HG03139 (cell line): ENCODE results near the gene MUS81.

ENCODE experiments used
- ATAC-seq: cut with Tn5 transposase; IDR thresholded peaks from one replicate; pipeline ENCODE4 v1.9.1; 2021; ENCODE audit not compliant: unreplicated experiment

The MUS81 gene

DNA sequence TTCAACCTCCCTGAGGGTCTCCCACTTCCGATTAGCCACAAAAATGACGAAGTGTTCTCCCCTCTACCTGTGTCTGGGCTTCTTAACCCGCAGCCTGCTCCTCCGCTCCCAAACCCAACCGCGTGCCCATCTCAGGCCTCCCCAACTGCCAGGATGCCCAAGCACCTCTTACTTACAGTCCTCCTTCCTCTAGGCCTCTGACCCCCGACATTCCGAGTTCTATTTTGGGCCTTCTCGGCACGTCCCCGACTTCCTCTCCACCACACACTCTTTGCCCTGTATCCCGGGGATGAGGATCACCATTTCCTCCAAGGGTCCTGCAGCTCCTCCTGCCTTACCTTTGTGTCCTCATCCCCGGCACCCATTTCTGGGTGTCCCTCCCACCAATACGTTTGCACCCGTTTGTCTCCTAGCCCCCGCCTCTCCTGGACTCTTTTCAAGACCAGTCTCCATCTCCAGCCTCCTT, 388 bp upstream of the MUS81 start:
- no peak for ATAC-seq

- ATAC-seq, result no peak
These were observed 902 bp downstream of the MUS81 start for GRCh38 chr11:65861165-65861505.

DNA sequence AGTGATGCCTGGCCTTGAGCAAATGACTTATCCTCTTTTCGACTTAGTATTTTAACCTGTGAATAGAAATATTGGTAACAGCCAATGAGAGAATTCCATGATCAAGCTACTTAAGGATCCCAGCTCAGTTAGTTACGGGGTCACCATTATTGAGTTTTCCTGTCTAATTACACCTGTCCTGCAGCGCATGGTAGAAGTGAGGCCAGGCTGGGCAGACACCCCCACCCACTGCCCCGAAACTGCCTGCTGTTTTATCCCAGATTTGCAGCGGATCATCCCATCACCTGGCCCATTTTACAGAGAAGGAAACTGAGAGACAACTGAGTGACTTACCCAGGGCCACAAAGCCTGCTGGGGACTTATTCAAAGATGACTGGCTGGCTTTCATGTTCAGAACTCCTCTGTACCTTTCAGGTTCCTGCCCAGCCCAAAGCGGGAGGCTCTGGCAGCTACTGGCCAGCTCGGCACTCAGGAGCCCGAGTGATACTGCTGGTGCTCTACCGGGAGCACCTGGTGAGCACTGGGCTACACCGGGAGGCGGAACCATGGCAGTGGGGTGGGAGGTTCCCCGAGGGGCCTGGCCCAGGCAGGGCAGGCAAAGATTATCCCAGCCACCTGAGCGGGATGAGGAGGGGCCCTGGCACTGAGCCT, 1.4 kb downstream of the MUS81 start:
- ATAC-seq, result no peak

DNA sequence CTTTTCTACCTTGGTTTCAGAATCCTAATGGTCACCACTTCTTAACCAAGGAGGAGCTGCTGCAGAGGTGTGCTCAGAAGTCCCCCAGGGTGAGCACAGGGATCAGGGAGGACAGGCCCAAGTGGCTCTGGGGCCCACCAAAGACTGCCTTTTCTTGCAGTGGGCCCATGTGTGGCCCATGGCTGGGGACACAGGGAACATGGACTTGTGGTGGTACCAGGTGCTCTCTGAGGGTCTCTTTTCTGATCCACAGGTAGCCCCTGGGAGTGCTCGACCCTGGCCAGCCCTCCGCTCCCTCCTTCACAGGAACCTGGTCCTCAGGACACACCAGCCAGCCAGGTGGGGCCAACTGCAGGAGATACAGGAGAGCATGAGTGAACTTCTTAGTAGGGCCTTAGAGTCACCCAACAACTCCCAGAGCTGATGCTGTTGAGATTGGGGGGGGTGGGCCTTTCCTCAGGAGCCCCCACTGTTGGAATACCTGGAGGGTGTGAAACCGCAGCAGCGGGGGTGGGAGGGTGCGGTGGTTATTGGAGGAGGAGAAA, 2.0 kb downstream of the MUS81 start:
- no peak for ATAC-seq

GRCh38 chr11:65862941-65863888, 3.0 kb downstream of the MUS81 start:
- ATAC-seq, result no peak

GRCh38 chr11:65863889-65864705, 3.9 kb downstream of the MUS81 start:
- no peak for ATAC-seq

DNA sequence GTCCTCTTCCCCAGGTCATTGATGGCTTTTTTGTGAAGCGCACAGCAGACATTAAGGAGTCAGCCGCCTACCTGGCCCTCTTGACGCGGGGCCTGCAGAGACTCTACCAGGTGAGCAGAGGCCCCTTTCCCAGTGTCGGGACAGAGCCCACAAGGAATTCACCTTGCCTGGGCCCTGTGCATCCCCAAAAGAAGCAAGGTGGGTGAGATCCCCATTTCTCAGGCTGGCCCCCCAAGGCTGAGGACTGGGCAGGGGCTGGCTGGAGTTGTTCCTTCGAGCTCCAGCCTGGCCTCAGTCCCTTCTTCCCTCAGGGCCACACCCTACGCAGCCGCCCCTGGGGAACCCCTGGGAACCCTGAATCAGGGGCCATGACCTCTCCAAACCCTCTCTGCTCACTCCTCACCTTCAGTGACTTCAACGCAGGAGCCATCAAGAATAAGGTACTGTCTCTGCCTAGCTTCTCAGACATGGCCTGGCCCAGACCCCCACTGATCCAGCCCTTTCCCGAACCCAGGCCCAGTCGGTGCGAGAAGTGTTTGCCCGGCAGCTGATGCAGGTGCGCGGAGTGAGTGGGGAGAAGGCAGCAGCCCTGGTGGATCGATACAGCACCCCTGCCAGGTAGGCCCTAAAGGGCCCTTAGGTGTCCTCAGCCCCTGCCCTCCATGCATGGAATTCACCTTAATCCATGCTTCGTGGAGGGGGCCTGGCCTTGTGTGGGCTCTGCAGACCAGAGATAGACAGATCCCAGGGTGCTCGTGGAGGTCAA, 4.7 kb downstream of the MUS81 start:
- ATAC-seq, result no peak

GRCh38 chr11:65865550-65866172, 5.4 kb downstream of the MUS81 start:
- ATAC-seq, result no peak

DNA sequence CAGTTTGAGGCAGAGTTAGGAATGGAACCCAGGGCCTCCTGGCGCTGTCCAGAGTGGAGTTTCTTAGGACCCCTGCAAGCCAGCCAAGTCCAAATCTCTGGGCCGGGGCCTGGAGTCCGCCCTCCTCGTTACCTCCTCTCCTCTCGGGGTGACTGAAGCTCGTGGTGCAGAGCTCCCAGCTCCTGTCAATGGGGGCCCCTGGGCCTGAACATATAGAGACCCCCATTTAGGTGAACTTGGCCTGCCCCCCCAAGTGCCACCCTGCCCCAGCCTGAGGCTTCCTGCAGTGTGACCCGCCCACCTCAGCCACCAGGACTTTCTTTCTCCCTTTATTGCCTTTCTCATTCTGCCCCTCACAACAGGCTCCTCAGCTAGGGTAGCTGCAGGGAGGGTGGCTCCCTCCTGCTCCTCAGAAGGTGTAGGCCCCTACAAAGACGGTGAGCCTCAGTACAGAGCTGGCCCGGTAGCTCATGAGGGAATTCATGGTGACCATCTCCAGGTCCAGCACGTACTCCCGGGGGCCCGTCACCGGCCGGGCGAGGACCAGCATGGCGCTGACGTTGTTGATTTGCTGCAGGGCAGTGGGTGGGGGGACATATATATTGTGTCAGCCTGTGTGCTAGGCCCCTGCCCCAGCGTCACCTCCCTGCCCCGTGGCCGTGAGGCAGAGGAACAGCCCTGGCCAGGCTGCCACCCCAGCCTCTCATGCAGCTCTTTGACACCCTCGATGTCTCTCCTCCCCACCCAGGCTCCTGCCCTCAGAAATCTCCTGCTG, 6.5 kb downstream of the MUS81 start:
- no peak for ATAC-seq

DNA sequence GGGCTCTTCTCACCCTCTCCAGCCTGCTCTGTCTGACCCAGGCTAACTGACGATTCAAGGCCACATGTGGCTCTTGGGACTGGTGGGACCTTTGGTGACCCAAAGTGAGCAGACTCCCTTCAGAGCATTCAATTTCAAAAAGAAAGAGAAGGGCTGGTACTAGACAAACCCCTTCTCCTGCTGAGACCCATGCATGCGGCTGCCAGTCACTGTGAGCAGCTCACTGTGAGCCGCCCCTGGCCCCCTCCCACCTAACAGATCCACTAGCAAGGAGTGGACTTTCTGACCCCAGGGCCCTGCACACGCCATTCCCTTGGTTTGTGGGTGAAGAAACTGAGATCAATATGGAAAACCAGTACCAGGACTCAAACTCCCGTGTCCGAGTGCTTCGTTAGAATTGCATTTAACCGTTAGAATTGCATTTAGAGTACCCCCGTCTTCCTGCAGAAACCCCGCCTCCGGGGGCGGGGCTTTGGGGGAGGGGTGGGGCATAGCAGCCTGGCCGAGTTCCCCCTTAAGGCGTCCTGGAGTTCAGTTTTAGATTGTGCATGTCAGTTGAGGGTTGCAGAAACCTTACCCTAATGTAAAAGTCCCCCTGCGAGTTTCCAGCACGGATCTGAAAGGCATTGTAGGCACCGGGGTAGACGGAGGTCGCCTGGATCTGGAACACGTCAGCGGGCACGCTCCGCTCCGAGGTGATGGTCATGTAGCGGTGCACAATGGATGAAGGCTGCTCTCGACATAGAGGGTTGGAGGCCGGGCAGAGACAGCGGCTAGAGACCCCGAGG, 7.2 kb downstream of the MUS81 start:
- ATAC-seq, result no peak

GRCh38 chr11:65868076-65868667, 7.9 kb downstream of the MUS81 start:
- no peak for ATAC-seq

DNA sequence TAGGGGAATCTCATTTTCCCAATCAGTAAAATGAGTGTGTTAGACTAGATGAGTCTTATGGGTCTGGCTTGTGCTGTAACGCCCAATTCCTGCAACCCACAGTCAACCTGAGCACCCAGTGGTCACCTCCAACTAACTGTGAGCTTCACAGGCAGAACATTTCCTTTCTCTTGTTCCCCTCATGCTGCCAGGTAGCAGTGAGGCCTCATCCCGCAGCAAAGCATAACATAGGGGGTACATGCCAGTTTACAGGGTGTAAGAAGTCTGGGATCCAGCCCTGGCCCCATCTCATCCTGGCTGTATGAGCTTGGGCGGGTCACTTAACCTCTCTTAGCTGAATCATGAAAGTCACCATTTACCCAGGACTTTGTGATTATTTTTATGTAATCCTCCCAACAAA, 8.7 kb downstream of the MUS81 start:
- no peak for ATAC-seq

DNA sequence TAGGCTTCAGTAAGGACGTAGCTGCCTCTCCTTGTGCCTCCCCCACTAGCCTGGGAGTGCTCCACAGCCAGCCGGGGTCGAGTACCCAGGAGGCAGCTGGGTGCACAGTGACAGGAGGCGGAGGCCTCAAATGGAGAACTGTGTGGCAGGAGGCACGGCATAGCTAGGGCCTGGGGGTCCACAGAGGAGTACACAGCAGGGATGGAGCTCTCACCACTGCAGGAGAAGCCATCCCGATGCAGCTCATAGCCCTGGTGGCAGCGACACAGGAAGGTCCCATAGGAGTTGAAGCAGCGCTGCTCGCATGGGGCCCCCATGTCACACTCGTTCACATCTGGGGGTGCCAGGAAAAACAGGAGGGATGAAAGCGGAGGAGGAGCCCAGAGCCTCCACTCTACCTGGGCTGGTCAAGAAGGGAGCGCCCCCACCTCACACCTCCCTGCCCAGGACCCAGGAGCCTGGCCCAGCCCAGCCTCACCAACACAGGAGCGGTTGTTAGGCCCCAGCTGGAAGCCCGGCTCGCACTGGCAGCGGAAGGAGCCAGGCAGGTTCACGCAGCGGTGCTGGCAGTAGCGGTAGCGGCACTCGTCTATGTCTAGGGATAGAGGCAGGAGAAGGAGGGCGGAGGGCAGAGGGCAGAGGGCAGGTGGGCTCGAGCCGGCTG, 9.5 kb downstream of the MUS81 start:
- no peak for ATAC-seq

GRCh38 chr11:65870307-65870658, 10.1 kb downstream of the MUS81 start:
- ATAC-seq, result no peak

DNA sequence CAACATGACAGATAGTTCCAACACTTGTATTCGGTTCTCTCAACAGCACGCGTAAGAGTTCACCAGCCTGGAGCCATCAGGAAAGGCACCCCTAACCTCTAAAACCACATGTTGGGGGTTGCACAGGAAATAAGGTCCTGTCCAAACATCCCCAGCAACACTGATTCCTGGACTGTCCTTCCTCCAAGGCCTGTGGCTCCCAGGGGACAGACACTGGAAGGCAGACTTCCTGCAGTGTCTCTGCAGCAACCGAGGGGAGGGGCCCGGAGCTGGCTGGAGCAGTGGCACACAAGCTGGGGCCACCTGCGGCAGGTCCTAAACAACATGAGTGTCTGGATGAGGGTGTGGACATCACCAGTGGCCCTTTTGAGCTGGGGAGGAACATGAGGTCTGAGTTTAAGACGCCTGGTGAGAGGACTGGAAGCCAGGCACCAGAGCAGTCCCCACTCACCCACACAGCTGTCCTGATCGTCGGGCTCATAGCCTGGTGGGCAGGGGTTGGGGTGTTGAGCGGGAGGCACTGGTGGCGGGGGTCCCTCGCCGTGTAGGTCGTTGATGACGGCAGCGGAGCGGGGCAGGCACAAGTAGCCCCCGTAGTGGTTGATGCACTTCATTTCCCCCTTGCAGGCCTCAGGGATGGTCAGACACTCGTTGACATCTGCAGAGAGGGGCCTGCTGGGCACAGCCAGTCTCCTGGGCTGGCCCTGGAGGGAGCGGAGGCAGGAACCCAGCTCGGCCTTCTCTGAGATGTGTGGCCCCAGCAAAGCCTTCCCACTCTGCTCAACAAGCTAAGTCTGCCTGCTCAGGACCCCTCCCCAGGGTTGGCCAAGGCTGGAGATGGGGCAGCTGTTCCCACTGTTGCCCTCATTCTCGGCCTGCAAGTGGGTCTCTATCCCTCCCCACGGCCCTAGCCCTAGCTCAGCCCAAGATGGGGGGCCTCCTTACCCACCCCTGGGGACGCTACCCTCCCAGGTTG, 10.8 kb downstream of the MUS81 start:
- ATAC-seq, result no peak

- no peak for ATAC-seq
These were observed 11.7 kb downstream of the MUS81 start for GRCh38 chr11:65871811-65872548.
